SH-SY5Y (cell line): ENCODE measurements around the gene CAB39.

Experiments
- GATA2 ChIP-seq: IDR thresholded peaks from 2 replicates; pipeline ENCODE4 v1.6.1; 2011; ENCODE audit warnings: mild to moderate bottlenecking, low read depth, low read length
- GATA3 ChIP-seq: IDR thresholded peaks from 2 replicates; pipeline ENCODE4 v1.6.1; 2011; ENCODE audit warnings: low read depth, mild to moderate bottlenecking, low read length, moderate library complexity

CAB39 gene

DNA sequence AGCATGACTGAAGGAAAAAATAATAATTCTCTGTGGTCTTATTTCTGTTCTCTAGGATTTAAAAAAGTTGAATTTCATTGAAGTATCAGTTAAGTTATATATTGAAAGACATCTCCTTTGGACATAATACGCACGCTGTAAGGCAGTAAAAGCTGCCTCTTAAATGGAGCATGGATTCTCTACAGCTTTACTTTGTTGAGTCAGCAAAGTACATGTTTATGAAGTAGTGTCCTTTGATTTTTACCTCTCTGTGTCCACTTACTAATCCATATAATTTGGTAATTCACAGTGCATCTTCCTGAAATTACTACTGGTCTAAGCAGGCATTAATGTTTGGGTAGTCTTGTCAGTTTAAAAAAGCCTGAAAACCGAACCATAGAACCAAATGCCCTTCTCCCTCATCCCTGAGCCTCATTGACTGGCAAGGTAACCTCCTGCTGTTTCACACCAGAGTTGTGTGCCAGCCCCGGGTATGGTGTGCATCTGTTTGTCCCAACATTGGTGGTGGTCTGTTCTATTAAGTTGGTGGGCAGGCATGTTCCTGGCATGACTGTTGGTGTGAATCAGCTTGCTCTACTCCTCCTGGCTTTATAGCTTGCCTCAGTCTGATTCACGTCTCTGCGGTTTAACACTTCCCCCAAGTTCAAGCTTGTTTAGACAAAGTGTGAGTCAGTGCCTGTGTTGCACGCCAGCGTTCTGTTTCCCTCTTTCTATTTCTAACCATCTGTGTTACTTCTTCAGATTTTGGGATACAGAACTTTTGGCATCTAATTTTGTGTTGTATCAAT lies 81.1 kb downstream of the CAB39 start:
- no peak for TF ChIP-seq GATA2
- TF ChIP-seq GATA3, result no peak

DNA sequence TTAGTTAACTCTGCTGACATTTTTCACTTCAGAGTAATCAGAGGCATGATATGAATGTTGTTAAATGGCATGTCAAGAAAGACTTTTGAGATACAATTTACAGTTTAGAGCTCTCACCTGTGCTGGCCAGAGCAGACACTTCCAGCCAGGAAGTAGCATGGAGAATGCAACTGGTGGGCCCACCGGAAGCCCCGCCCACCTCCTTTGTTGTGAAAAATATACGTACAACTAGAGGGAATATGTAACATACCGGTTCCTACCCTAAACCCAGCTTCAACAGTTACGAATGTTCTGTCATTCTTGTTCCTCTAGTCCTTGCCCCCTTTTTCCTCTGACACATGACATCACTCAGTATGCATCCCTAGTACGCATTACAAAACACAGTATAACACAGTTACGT lies 81.9 kb downstream of the CAB39 start:
- no peak for TF ChIP-seq GATA2
- TF ChIP-seq GATA3, result no peak

DNA sequence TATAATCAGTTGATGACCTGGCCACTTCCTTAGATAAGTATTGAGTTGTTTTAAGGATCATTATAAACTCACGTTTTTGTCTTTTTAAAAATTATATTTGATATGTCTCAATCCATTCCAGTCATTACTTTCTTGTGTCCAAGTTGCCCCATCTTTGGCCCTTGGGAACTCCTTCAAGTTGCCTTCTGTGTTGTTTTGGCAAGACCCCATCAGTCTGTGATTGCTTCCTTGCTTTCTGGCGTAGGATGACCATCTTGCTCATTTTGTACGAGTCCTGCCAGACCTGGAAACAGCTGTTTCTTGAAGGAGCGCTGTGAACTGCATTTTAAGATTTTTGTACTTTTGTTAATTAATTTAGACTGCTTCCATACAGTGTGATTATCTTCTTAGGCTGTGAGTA lies 83.2 kb downstream of the CAB39 start:
- TF ChIP-seq GATA2 (no peak), GATA3 (no peak)

DNA sequence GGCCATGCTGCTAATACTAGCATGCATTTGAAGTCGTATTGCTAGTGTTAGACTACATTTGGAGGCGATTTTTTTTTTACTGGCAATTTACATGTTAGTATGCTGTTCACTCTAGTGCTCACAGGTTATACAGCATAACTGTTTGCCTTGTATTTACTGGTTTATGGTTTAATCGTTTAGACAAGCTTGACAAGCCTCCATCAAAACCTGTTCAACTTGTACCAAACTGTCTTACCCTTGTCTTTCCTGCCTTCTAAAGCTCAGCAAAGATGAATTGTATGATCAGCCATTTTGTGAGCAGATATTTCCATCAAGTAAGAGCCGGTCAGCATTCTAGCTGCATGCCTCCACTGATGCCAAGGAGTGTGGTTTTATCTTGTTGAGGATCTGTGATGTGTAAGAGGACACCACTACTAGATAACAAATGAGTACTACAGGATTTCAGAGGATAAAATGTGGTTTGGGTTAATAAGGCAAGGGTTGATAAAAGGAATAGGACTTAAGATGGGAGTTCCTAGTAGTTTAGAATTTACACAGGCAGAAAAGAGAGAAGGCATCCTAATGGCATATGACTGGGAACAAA lies 83.7 kb downstream of the CAB39 start:
- TF ChIP-seq GATA2, result no peak; the same call in 1 of the 2 replicates
- no peak for TF ChIP-seq GATA3

DNA sequence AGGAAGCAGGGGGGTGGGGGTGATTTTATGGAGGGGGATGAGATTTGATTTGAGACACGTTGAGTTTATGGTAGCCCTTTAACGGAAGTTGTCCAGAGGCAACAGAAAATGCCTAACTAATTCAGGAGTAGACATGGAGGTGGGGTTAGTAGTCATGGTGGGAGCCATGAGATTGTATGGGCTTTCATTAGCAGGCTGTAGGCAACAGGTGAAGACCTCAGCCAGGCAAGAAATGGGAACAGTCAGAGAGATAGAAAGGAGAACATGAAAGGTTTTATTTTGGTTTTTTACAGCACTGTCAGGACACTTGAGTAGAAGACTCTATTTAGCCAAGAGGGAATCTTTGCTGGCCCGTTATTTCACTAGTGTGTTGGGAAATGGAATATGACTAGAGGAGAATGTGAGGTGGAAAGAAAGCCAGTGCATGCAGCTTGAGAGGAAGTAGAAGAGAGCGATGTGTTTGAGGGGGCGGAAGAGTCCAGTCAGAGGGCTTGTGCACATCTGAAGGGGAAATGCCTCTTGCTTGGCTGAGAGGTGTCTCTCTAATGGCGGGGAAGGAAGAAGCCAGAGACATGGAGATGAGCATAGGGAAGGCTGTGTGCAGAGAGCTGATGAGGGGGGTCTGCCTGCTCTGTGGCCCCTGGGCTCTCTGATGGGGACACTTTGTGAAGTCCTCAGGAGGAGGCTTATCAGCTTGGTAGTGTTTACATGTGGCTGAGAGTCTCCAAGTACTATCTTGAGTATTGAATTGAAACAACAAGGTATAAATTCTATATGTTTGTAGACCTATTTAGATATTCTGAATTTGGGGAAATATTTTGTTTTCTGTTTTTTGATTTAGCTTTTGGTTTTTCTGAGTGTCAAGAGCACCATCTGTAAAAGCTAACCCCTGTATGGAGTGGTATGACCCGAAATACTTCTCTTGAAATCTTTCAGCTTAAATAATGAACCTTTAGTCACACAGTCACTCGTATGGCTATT lies 85.2 kb downstream of the CAB39 start:
- TF ChIP-seq GATA3, result no peak
- no peak for TF ChIP-seq GATA2

DNA sequence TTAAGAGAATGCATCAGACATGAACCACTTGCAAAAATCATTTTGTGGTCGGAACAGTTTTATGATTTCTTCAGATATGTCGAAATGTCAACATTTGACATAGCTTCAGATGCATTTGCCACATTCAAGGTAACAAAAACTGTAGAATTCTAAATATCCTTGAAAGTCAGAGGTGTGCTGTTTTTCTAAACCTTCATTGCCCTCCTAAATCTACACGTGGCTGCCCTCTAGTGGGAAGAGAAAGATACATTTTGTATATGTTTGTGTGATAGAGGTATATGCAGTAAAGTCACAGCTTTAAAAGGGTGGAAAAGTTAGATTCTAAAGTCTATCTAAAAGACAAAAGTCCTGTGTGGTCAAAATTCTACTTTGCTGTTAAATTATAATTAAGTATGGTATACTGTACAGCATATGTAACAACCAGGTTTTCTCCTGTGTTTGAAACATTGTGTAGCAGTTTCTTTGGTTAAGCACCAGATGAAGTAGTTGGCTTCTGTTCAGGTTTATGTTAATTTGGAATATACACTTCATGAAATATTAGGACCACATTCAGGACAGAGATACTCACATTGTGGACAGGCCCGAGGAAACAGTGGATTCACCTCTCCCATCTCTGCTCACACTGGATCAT lies 86.2 kb downstream of the CAB39 start:
- TF ChIP-seq GATA2 (no peak), GATA3 (no peak)

DNA sequence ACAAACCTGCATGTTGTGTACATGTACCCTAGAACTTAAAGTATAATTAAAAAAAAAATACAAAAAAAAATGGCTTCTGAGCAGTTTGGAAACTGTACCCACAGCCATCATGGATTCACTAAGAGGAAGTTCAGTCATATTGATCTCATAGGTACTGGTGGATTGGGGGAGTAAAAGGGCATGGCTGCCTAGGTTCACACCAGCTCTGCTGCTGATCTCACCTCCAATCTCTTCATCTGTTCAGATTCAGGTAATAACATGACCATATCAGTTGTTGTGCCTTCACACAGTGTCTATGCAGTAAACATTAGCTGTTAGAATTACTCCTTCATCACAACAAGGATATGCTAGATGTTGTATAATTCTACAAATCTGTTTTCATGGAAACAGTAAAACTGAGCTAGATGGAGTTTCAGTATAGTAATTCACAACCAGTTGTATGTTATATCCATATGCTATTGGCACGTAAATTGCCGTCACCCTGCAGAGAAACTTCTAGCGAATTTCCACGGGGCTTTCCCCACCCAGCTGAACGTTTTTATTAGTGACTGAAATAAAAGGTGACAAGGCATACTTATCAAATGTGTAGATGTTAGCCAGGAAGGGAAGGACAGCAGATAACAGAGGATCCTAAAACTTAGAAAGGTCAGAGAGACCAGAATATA lies 92.8 kb downstream of the CAB39 start:
- TF ChIP-seq GATA2 (no peak), GATA3 (no peak)

GRCh38 chr2:230807729-230808128 lies 95.1 kb downstream of the CAB39 start:
- TF ChIP-seq GATA3, result no peak
- TF ChIP-seq GATA2, result no peak

GRCh38 chr2:230809015-230809414 lies 96.4 kb downstream of the CAB39 start:
- no peak for TF ChIP-seq GATA2

DNA sequence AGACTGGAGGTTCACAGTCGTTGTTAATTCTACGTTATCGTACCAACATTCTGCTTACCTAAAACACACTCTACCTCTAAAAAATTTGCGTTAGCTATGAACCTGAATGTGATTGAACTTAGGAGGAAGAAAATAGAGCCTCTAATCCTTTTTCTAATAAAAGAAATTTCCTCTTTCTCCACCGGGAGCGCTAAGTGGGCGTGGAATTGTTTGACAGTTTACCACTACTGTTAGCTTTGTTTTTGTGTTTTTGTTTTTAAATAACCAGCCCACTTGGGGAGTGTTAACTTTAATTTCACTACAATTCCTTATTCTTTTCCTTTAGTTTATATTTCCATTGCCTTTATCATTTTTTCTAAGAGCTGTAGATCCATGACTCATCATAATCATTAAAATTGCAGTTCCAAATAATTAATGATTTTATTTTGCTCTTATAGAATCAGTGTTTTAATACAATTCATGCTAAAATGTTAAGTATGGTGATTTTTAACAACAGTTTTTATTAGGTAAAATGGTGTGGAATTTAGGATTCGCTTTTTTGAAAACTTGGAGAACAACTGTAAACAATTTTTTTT lies 97.1 kb downstream of the CAB39 start:
- TF ChIP-seq GATA2 (no peak), GATA3 (no peak)

- TF ChIP-seq GATA3 (no peak), GATA2 (no peak)
These were observed 98.9 kb downstream of the CAB39 start for GRCh38 chr2:230811508-230811907.

- no peak for TF ChIP-seq GATA3
These were observed 99.4 kb downstream of the CAB39 start for GRCh38 chr2:230812033-230812432.

- no peak for TF ChIP-seq GATA2
- no peak for TF ChIP-seq GATA3
These were observed 102.0 kb downstream of the CAB39 start for GRCh38 chr2:230814616-230815015.
